IgD-negative memory B cell (primary cell): ENCODE measurements around the gene AMPD1. TPM values are rescaled to one million over a fixed set of nuclear protein-coding genes. Genes with fewer than 3 reads are reported as not detected.
A peak's percentile ranks its signal among the peaks of the same experiment; 100 is the strongest.

Experiments
- H3K27ac Mint-ChIP-seq, 3 donors: one replicate each; pipeline ENCODE4 v1.8.0; 2020 to 2022; ENCODE audit warnings: mild to moderate bottlenecking in 3 of 3, mixed read lengths in 3 of 3, moderate library complexity in 1 of 3
- H3K27me3 Mint-ChIP-seq: one replicate; pipeline ENCODE4 v1.8.0; 2021; ENCODE audit warnings: mixed read lengths
- H3K36me3 Mint-ChIP-seq: one replicate; pipeline ENCODE4 v1.8.0; 2020; ENCODE audit warnings: mild to moderate bottlenecking, mixed read lengths
- H3K4me1 Mint-ChIP-seq, 3 donors: one replicate each; pipeline ENCODE4 v1.8.0; 2020 to 2022; ENCODE audit warnings: mixed read lengths in 3 of 3, mild to moderate bottlenecking in 1 of 3
- H3K4me3 Mint-ChIP-seq, 4 donors: one replicate each; pipeline ENCODE4 v1.8.0; 2020 to 2022; ENCODE audit warnings: mild to moderate bottlenecking in 4 of 4, mixed read lengths in 4 of 4, moderate library complexity in 3 of 4
- H3K9me3 Mint-ChIP-seq, 3 donors: one replicate each; pipeline ENCODE4 v1.8.0; 2020 to 2021; ENCODE audit warnings: mixed read lengths in 3 of 3, mild to moderate bottlenecking in 1 of 3
- polyA plus RNA-seq: library from polyadenylated mRNA; unstranded; fragments of 300-500 nt; fragmentation: Illumina TruSeq; gene quantifications from one replicate; pipeline ENCODE4 v1.2.3, GENCODE V29; 2021

AMPD1 gene
- polyA plus RNA-seq, 1 donor from 2014 or later: 0.21 TPM

GRCh38 chr1:114715952-114716303 is 20.6 kb upstream of the AMPD1 start:
- peaks cover 13 to 27% (median 14%) of the 10 kb centered on the region in 3 donors for H3K4me1 Mint-ChIP-seq
- no peaks in the 10 kb centered on the region for H3K9me3 Mint-ChIP-seq
- peak overlapping the region; percentile 91 to 99 (median 96) for H3K4me3 Mint-ChIP-seq
- H3K27me3 Mint-ChIP-seq: no peaks in the 10 kb centered on the region
- H3K36me3 Mint-ChIP-seq: no peaks in the 10 kb centered on the region
- peak overlapping the region; percentile 99 for H3K27ac Mint-ChIP-seq

- Mint-ChIP-seq H3K27ac (peak overlapping the region in 1 of 3 donors; percentile 76), H3K4me3 (no peak overlapping the region), H3K4me1 (peaks cover 14 to 27% (median 15%) of the 10 kb centered on the region in 3 donors), H3K9me3 (no peaks in the 10 kb centered on the region), H3K27me3 (no peaks in the 10 kb centered on the region), H3K36me3 (peaks cover 5% of the 10 kb centered on the region)
These were observed 17.6 kb upstream of the AMPD1 start for GRCh38 chr1:114712977-114713376.

GRCh38 chr1:114710360-114710759 is 15.0 kb upstream of the AMPD1 start:
- no peaks in the 10 kb centered on the region for H3K9me3 Mint-ChIP-seq
- no peak overlapping the region for H3K27ac Mint-ChIP-seq
- peaks cover 5% of the 10 kb centered on the region for H3K36me3 Mint-ChIP-seq
- H3K4me3 Mint-ChIP-seq: peak overlapping the region in 1 of 4 donors; percentile 12
- H3K27me3 Mint-ChIP-seq: no peaks in the 10 kb centered on the region
- peaks cover 2 to 10% (median 7%) of the 10 kb centered on the region in 3 donors for H3K4me1 Mint-ChIP-seq

GRCh38 chr1:114707604-114708003 is 12.3 kb upstream of the AMPD1 start:
- Mint-ChIP-seq H3K27ac (peak overlapping the region in 1 of 3 donors; percentile 43), H3K4me1 (peaks cover 0 to 1% (median 0%) of the 10 kb centered on the region in 3 donors), H3K9me3 (no peaks in the 10 kb centered on the region), H3K4me3 (no peak overlapping the region), H3K36me3 (peaks cover 5% of the 10 kb centered on the region), H3K27me3 (no peaks in the 10 kb centered on the region)

GRCh38 chr1:114703242-114703641 is 7.9 kb upstream of the AMPD1 start:
- no peaks in the 10 kb centered on the region for H3K4me1 Mint-ChIP-seq
- H3K9me3 Mint-ChIP-seq: no peaks in the 10 kb centered on the region
- no peak overlapping the region for H3K27ac Mint-ChIP-seq
- H3K36me3 Mint-ChIP-seq: no peaks in the 10 kb centered on the region
- no peak overlapping the region for H3K4me3 Mint-ChIP-seq
- no peaks in the 10 kb centered on the region for H3K27me3 Mint-ChIP-seq

- no peak overlapping the region for H3K27ac Mint-ChIP-seq
- no peaks in the 10 kb centered on the region for H3K4me1 Mint-ChIP-seq
- no peaks in the 10 kb centered on the region for H3K36me3 Mint-ChIP-seq
- H3K27me3 Mint-ChIP-seq: no peaks in the 10 kb centered on the region
- H3K4me3 Mint-ChIP-seq: no peak overlapping the region
- no peaks in the 10 kb centered on the region for H3K9me3 Mint-ChIP-seq
These were observed 7.4 kb upstream of the AMPD1 start for GRCh38 chr1:114702737-114703136.

GRCh38 chr1:114701931-114702330 is 6.6 kb upstream of the AMPD1 start:
- no peaks in the 10 kb centered on the region for H3K4me1 Mint-ChIP-seq
- no peaks in the 10 kb centered on the region for H3K9me3 Mint-ChIP-seq
- no peak overlapping the region for H3K27ac Mint-ChIP-seq
- no peaks in the 10 kb centered on the region for H3K36me3 Mint-ChIP-seq
- no peaks in the 10 kb centered on the region for H3K27me3 Mint-ChIP-seq
- no peak overlapping the region for H3K4me3 Mint-ChIP-seq

- Mint-ChIP-seq H3K36me3 (no peaks in the 10 kb centered on the region), H3K9me3 (no peaks in the 10 kb centered on the region), H3K4me1 (no peaks in the 10 kb centered on the region), H3K27me3 (no peaks in the 10 kb centered on the region), H3K27ac (no peak overlapping the region), H3K4me3 (no peak overlapping the region)
These were observed 4.8 kb upstream of the AMPD1 start for GRCh38 chr1:114700036-114700600.

GRCh38 chr1:114696810-114697209 is 1.5 kb upstream of the AMPD1 start:
- Mint-ChIP-seq H3K27me3 (peaks cover 2% of the 10 kb centered on the region), H3K4me3 (no peak overlapping the region), H3K9me3 (no peaks in the 10 kb centered on the region), H3K4me1 (no peaks in the 10 kb centered on the region), H3K27ac (no peak overlapping the region), H3K36me3 (no peaks in the 10 kb centered on the region)

GRCh38 chr1:114694540-114695310 is 621 bp downstream of the AMPD1 start:
- H3K9me3 Mint-ChIP-seq: no peaks in the 10 kb centered on the region
- no peaks in the 10 kb centered on the region for H3K4me1 Mint-ChIP-seq
- no peak overlapping the region for H3K4me3 Mint-ChIP-seq
- H3K36me3 Mint-ChIP-seq: peaks cover 1% of the 10 kb centered on the region
- H3K27ac Mint-ChIP-seq: no peak overlapping the region
- H3K27me3 Mint-ChIP-seq: peaks cover 3% of the 10 kb centered on the region

GRCh38 chr1:114692947-114693346 is 2.4 kb downstream of the AMPD1 start:
- Mint-ChIP-seq H3K9me3 (no peaks in the 10 kb centered on the region), H3K27ac (no peak overlapping the region), H3K4me3 (no peak overlapping the region), H3K27me3 (peaks cover 5% of the 10 kb centered on the region), H3K4me1 (no peaks in the 10 kb centered on the region), H3K36me3 (peaks cover 1% of the 10 kb centered on the region)

GRCh38 chr1:114691061-114691460 is 4.3 kb downstream of the AMPD1 start:
- Mint-ChIP-seq H3K36me3 (peaks cover 1% of the 10 kb centered on the region), H3K27me3 (peaks cover 19% of the 10 kb centered on the region), H3K4me1 (no peaks in the 10 kb centered on the region), H3K4me3 (no peak overlapping the region), H3K9me3 (no peaks in the 10 kb centered on the region), H3K27ac (no peak overlapping the region)

GRCh38 chr1:114690148-114690547 is 5.2 kb downstream of the AMPD1 start:
- peaks cover 23% of the 10 kb centered on the region for H3K27me3 Mint-ChIP-seq
- no peaks in the 10 kb centered on the region for H3K9me3 Mint-ChIP-seq
- H3K36me3 Mint-ChIP-seq: peaks cover 1% of the 10 kb centered on the region
- no peaks in the 10 kb centered on the region for H3K4me1 Mint-ChIP-seq
- no peak overlapping the region for H3K4me3 Mint-ChIP-seq
- H3K27ac Mint-ChIP-seq: no peak overlapping the region

GRCh38 chr1:114688526-114688925 is 6.8 kb downstream of the AMPD1 start:
- Mint-ChIP-seq H3K27me3 (peaks cover 23% of the 10 kb centered on the region), H3K27ac (no peak overlapping the region), H3K36me3 (peaks cover 1% of the 10 kb centered on the region), H3K4me3 (no peak overlapping the region), H3K4me1 (no peaks in the 10 kb centered on the region), H3K9me3 (no peaks in the 10 kb centered on the region)

- H3K4me3 Mint-ChIP-seq: no peak overlapping the region
- peaks cover 20% of the 10 kb centered on the region for H3K27me3 Mint-ChIP-seq
These were observed 9.5 kb downstream of the AMPD1 start for GRCh38 chr1:114685851-114686250.

GRCh38 chr1:114677691-114678090 is 17.7 kb downstream of the AMPD1 start:
- peaks cover 12% of the 10 kb centered on the region for H3K27me3 Mint-ChIP-seq

More at GRCh38 chr1:114685851-114686250, 9.5 kb downstream of the AMPD1 start:
- no peak overlapping the region for H3K27ac Mint-ChIP-seq
- H3K36me3 Mint-ChIP-seq: no peaks in the 10 kb centered on the region
- no peaks in the 10 kb centered on the region for H3K4me1 Mint-ChIP-seq
- no peaks in the 10 kb centered on the region for H3K9me3 Mint-ChIP-seq

More at GRCh38 chr1:114677691-114678090, 17.7 kb downstream of the AMPD1 start:
- Mint-ChIP-seq H3K4me3 (no peak overlapping the region), H3K9me3 (no peaks in the 10 kb centered on the region), H3K36me3 (no peaks in the 10 kb centered on the region), H3K27ac (no peak overlapping the region), H3K4me1 (no peaks in the 10 kb centered on the region)
